HepG2 (cell line): ENCODE measurements around the gene CD248. TPM values are rescaled to one million over a fixed set of nuclear protein-coding genes. Genes with fewer than 3 reads are reported as not detected.

Source experiments
- ARHGAP35 ChIP-seq: sonication (generic); formaldehyde crosslinking; IDR thresholded peaks from 2 replicates; pipeline ENCODE4 v1.9.0; 2022; ENCODE audit warnings: mild to moderate bottlenecking, inconsistent platforms, moderate library complexity, missing genetic modification reagents, borderline replicate concordance
- FIP1L1 ChIP-seq: fragments of 200-400 bp; formaldehyde crosslinking; IDR thresholded peaks from 2 replicates; pipeline ENCODE4 v1.6.1; 2018; ENCODE audit warnings: low read depth, mild to moderate bottlenecking, low read length, moderate library complexity, borderline replicate concordance; ENCODE audit not compliant: insufficient read depth
- HNRNPLL ChIP-seq: fragments of 200-400 bp; formaldehyde crosslinking; IDR thresholded peaks from 2 replicates; pipeline ENCODE4 v1.6.1; 2017; ENCODE audit warnings: mild to moderate bottlenecking, low read depth, low read length; ENCODE audit not compliant: poor library complexity, severe bottlenecking
- KAT8 ChIP-seq: IDR thresholded peaks from 2 replicates; pipeline ENCODE4 v1.6.1; 2016; ENCODE audit warnings: missing genetic modification reagents, missing compliant biosample characterization
- KLF13 ChIP-seq: sonication (generic); formaldehyde crosslinking; IDR thresholded peaks from 2 replicates; pipeline ENCODE4 v1.4.0; 2020; ENCODE audit warnings: mild to moderate bottlenecking, missing genetic modification reagents
- MXD4 ChIP-seq: IDR thresholded peaks from 2 replicates; pipeline ENCODE4 v1.6.1; 2016; ENCODE audit warnings: mild to moderate bottlenecking, missing biosample characterization, missing genetic modification reagents
- NCOR1 ChIP-seq: fragments of 200-600 bp; sonication (generic); IDR thresholded peaks from 2 replicates; pipeline ENCODE4 v1.7.0; 2017; ENCODE audit warnings: antibody characterized with exemption, low read length, borderline replicate concordance
- PCBP2 ChIP-seq: fragments of 200-400 bp; formaldehyde crosslinking; optimal IDR thresholded peaks from 2 replicates; pipeline ENCODE3; 2018; ENCODE audit warnings: low read length, low read depth; ENCODE audit not compliant: poor library complexity, severe bottlenecking
- SIN3B ChIP-seq: fragments of 150-350 bp; IDR thresholded peaks from 2 replicates; pipeline ENCODE4 v1.6.1; 2014; ENCODE audit warnings: low read length
- ZBTB7B ChIP-seq: sonication (generic); formaldehyde crosslinking; IDR thresholded peaks from 2 replicates; pipeline ENCODE4 v1.4.0; 2020; ENCODE audit warnings: missing genetic modification reagents
- ZNF335 ChIP-seq: sonication (generic); formaldehyde crosslinking; IDR thresholded peaks from 2 replicates; pipeline ENCODE4 v1.4.0; 2020; ENCODE audit warnings: missing genetic modification reagents
- ZNF451 ChIP-seq: sonication (generic); formaldehyde crosslinking; IDR thresholded peaks from 2 replicates; pipeline ENCODE4 v1.5.0; 2020; ENCODE audit warnings: mild to moderate bottlenecking, missing genetic modification reagents
- ZNF615 ChIP-seq: sonication (generic); formaldehyde crosslinking; IDR thresholded peaks from 2 replicates; pipeline ENCODE4 v1.5.0; 2020; ENCODE audit warnings: mild to moderate bottlenecking, missing genetic modification reagents, borderline replicate concordance
- ZNF749 ChIP-seq: sonication (generic); formaldehyde crosslinking; IDR thresholded peaks from 2 replicates; pipeline ENCODE4 v1.8.0; 2022; ENCODE audit warnings: mild to moderate bottlenecking, missing genetic modification reagents, moderate library complexity, borderline replicate concordance
- polyA plus RNA-seq, 8 experiments: library from polyadenylated mRNA; depleted of rRNA in 3 of 8; stranded (reverse) in 7 of 8; unstranded in 1 of 8; fragments of >200 nt; fragmentation: Illumina TruSeq in 4 of 8; extraction: Trizol in 4 of 8; gene quantifications; 2 replicates each; pipeline versions ENCODE4 v1.2.1 to v1.2.3, GENCODE V29; 2011 to 2016; ENCODE audit warnings: low read depth in 4 of 8, missing spikeins in 1 of 8, mixed read lengths in 1 of 8; ENCODE audit not compliant: insufficient read depth in 1 of 8
- total RNA-seq, 5 experiments: library from RNA; depleted of rRNA; stranded (reverse); fragments of >200 nt; fragmentation: Illumina TruSeq; extraction: Trizol; gene quantifications; 2 replicates each; pipeline ENCODE4 v1.2.3, GENCODE V29; 2016; ENCODE audit warnings: low read depth in 1 of 5
- TF ChIP-seq, protein P1 (sequence below): sonication (generic); formaldehyde crosslinking; IDR thresholded peaks from 2 replicates; pipeline ENCODE4 v1.5.0; 2020; ENCODE audit warnings: mild to moderate bottlenecking, missing genetic modification reagents, borderline replicate concordance
- TF ChIP-seq, protein P2 (sequence below): sonication (generic); formaldehyde crosslinking; IDR thresholded peaks from 2 replicates; pipeline ENCODE4 v1.4.0; 2020; ENCODE audit warnings: mild to moderate bottlenecking, missing genetic modification reagents
- TF ChIP-seq, protein P3 (sequence below): sonication (generic); formaldehyde crosslinking; IDR thresholded peaks from 2 replicates; pipeline ENCODE4 v1.4.0; 2020; ENCODE audit warnings: missing genetic modification reagents
- TF ChIP-seq, protein P4 (sequence below): sonication (generic); formaldehyde crosslinking; IDR thresholded peaks from 2 replicates; pipeline ENCODE4 v1.4.0; 2020; ENCODE audit warnings: missing genetic modification reagents

Gene CD248
- total and polyA plus RNA-seq, 2 of the 13 experiments (the other 11 are each of a cell fraction or from before 2014, with no cell fraction given) = 0.25 to 0.35 TPM

DNA sequence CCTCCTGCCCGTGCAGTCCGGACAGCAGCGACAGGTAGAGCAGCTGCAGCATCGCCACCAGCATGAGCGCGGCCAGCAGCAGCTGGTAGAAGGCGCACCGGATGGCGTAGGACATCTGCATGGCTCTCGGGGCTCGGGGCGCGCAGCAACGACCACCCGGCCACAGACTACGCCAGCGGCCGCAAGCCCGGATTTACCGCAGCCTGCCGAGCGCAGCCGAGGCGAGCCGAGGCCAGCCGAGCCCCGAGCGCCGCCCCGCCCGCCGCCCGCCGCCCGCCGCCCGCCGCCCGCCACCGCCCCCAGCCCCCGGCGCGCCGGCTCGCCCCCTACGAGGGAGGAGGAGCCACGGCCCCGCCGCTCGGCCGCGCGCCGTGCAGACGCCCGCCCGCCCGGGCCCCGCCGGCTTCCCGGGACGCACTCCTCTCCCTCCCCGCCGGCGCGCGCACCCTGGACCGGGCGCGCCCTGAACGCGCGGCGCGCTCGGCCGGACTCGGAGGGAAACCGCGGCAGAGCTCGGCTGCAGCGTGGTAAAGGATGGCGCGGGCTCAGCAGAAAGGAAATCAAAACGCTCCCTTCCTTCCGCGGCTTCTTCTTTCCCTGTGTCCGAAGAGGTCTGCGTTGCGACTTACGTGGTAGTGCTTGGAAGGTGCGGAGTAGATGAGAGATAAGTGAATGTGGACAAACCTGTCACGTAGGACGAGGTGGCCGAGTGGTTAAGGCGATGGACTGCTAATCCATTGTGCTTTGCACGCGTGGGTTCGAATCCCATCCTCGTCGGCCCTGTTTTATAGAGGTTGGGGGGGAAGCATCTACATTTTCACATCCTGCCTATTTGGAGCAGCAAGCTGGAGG, 30.8 kb upstream of the CD248 start, which contains the start of gene B4GAT1 (continued):
- TF ChIP-seq ZNF615 (CRISPR knock-in tag) = no peak
- no peak for TF ChIP-seq NCOR1
- TF ChIP-seq KAT8 (CRISPR knock-in tag) = no peak
- TF ChIP-seq PCBP2 = no peak
- TF ChIP-seq MXD4 (CRISPR knock-in tag) = no peak
- TF ChIP-seq FIP1L1 = no peak
- TF ChIP-seq, protein P1, sequence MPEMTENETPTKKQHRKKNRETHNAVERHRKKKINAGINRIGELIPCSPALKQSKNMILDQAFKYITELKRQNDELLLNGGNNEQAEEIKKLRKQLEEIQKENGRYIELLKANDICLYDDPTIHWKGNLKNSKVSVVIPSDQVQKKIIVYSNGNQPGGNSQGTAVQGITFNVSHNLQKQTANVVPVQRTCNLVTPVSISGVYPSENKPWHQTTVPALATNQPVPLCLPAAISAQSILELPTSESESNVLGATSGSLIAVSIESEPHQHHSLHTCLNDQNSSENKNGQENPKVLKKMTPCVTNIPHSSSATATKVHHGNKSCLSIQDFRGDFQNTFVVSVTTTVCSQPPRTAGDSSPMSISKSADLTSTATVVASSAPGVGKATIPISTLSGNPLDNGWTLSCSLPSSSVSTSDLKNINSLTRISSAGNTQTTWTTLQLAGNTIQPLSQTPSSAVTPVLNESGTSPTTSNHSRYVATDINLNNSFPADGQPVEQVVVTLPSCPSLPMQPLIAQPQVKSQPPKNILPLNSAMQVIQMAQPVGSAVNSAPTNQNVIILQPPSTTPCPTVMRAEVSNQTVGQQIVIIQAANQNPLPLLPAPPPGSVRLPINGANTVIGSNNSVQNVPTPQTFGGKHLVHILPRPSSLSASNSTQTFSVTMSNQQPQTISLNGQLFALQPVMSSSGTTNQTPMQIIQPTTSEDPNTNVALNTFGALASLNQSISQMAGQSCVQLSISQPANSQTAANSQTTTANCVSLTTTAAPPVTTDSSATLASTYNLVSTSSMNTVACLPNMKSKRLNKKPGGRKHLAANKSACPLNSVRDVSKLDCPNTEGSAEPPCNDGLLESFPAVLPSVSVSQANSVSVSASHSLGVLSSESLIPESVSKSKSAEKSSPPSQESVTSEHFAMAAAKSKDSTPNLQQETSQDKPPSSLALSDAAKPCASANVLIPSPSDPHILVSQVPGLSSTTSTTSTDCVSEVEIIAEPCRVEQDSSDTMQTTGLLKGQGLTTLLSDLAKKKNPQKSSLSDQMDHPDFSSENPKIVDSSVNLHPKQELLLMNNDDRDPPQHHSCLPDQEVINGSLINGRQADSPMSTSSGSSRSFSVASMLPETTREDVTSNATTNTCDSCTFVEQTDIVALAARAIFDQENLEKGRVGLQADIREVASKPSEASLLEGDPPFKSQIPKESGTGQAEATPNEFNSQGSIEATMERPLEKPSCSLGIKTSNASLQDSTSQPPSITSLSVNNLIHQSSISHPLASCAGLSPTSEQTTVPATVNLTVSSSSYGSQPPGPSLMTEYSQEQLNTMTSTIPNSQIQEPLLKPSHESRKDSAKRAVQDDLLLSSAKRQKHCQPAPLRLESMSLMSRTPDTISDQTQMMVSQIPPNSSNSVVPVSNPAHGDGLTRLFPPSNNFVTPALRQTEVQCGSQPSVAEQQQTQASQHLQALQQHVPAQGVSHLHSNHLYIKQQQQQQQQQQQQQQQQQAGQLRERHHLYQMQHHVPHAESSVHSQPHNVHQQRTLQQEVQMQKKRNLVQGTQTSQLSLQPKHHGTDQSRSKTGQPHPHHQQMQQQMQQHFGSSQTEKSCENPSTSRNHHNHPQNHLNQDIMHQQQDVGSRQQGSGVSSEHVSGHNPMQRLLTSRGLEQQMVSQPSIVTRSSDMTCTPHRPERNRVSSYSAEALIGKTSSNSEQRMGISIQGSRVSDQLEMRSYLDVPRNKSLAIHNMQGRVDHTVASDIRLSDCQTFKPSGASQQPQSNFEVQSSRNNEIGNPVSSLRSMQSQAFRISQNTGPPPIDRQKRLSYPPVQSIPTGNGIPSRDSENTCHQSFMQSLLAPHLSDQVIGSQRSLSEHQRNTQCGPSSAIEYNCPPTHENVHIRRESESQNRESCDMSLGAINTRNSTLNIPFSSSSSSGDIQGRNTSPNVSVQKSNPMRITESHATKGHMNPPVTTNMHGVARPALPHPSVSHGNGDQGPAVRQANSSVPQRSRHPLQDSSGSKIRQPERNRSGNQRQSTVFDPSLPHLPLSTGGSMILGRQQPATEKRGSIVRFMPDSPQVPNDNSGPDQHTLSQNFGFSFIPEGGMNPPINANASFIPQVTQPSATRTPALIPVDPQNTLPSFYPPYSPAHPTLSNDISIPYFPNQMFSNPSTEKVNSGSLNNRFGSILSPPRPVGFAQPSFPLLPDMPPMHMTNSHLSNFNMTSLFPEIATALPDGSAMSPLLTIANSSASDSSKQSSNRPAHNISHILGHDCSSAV = no peak
- no peak for TF ChIP-seq ARHGAP35 (CRISPR knock-in tag)
- 0 out of 2 replicates have a peak, but pooled peaks have one; percentile 36 for TF ChIP-seq KLF13 (CRISPR knock-in tag)
- TF ChIP-seq ZNF335 = no peak
- 0 out of 2 replicates have a peak, but pooled peaks have one; percentile 44 for TF ChIP-seq ZNF749 (CRISPR knock-in tag)
- TF ChIP-seq ZBTB7B (CRISPR knock-in tag) = 0 out of 2 replicates have a peak, but pooled peaks have one; percentile 49
- TF ChIP-seq HNRNPLL = peak; percentile 89
- TF ChIP-seq, protein P2, sequence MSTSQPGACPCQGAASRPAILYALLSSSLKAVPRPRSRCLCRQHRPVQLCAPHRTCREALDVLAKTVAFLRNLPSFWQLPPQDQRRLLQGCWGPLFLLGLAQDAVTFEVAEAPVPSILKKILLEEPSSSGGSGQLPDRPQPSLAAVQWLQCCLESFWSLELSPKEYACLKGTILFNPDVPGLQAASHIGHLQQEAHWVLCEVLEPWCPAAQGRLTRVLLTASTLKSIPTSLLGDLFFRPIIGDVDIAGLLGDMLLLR (CRISPR knock-in tag) = no peak
- TF ChIP-seq ZNF451 (CRISPR knock-in tag) = peak; percentile 48; the same call in 1 of the 2 replicates
- TF ChIP-seq SIN3B = no peak
- TF ChIP-seq, protein P3, sequence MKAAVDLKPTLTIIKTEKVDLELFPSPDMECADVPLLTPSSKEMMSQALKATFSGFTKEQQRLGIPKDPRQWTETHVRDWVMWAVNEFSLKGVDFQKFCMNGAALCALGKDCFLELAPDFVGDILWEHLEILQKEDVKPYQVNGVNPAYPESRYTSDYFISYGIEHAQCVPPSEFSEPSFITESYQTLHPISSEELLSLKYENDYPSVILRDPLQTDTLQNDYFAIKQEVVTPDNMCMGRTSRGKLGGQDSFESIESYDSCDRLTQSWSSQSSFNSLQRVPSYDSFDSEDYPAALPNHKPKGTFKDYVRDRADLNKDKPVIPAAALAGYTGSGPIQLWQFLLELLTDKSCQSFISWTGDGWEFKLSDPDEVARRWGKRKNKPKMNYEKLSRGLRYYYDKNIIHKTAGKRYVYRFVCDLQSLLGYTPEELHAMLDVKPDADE (CRISPR knock-in tag) = no peak
- TF ChIP-seq, protein P4, sequence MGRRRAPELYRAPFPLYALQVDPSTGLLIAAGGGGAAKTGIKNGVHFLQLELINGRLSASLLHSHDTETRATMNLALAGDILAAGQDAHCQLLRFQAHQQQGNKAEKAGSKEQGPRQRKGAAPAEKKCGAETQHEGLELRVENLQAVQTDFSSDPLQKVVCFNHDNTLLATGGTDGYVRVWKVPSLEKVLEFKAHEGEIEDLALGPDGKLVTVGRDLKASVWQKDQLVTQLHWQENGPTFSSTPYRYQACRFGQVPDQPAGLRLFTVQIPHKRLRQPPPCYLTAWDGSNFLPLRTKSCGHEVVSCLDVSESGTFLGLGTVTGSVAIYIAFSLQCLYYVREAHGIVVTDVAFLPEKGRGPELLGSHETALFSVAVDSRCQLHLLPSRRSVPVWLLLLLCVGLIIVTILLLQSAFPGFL (CRISPR knock-in tag) = no peak
